GM12864 (cell line): Measurements from ENCODE around the gene USP3.
A peak's percentile ranks its signal among the peaks of the same experiment; 100 is the strongest.

Experiments
- DNase-seq: peaks from one replicate; pipeline ENCODE4 v3.0.0-alpha.2; 2011; ENCODE audit warnings: low read depth
- H3K4me3 ChIP-seq: 2 replicates; pipeline ENCODE4 v1.5.1; 2011; ENCODE audit warnings: mild to moderate bottlenecking, low read depth, low read length, control low read depth
- TF ChIP-seq, protein P1 (sequence below): IDR thresholded peaks from 2 replicates; pipeline ENCODE4 v1.5.1; 2011; ENCODE audit warnings: low read depth, mild to moderate bottlenecking, moderate library complexity, low read length, control low read depth, inconsistent platforms; ENCODE audit errors: missing control alignments

Gene USP3

DNA sequence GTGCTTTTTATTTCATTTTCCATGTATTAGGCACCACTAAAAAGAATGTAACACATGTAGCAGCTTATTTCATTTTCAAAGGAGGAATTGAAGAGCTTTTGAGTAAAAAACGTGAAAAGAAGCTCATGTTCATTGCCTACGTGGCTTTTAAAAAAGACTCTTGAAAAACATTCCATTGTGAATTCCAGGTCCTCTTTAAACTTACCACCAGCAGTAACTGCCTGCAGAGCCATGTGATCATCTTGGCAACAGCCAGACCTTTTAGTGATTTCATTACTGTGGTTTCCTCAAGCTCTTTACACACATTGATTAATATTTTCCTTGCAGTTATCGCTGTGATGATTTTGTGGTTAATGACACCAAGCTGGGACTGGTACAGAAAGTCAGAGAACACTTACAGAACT, 49.0 kb downstream of the USP3 start:
- no peak overlapping the region for H3K4me3 ChIP-seq
- DNase-seq: no peak

DNA sequence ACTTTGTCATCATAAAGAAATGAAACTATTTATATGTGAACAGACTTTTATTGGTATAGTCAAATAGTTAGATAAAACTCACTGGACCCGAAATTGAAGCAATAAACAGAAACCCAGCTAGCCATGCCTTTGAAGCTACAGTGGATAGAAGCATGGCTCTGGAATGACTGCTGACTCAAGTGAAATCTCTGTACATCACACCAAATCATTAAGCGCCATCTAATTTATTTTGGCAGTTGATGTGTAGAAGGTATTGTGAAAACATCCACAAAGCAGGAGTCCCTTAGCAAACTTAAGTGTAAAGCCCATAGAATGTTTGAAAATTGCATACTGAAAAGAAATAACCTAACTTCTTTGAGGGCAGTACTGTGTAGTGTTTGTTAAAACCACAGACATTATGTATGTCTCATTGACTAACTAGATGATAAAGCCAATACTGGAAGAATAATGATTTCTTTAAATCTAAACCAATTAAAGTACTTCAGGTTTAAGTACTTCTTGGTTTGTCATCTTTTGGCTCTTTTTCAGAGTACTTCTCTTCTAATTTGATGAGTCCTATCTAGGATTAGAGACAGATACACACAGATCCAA, 50.0 kb downstream of the USP3 start:
- no peak for DNase-seq
- no peak overlapping the region for H3K4me3 ChIP-seq
- TF ChIP-seq, protein P1, sequence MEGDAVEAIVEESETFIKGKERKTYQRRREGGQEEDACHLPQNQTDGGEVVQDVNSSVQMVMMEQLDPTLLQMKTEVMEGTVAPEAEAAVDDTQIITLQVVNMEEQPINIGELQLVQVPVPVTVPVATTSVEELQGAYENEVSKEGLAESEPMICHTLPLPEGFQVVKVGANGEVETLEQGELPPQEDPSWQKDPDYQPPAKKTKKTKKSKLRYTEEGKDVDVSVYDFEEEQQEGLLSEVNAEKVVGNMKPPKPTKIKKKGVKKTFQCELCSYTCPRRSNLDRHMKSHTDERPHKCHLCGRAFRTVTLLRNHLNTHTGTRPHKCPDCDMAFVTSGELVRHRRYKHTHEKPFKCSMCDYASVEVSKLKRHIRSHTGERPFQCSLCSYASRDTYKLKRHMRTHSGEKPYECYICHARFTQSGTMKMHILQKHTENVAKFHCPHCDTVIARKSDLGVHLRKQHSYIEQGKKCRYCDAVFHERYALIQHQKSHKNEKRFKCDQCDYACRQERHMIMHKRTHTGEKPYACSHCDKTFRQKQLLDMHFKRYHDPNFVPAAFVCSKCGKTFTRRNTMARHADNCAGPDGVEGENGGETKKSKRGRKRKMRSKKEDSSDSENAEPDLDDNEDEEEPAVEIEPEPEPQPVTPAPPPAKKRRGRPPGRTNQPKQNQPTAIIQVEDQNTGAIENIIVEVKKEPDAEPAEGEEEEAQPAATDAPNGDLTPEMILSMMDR: no peak

More for the DNA sequence above, 49.0 kb downstream of the USP3 start:
- TF ChIP-seq, protein P1: no peak

DNA sequence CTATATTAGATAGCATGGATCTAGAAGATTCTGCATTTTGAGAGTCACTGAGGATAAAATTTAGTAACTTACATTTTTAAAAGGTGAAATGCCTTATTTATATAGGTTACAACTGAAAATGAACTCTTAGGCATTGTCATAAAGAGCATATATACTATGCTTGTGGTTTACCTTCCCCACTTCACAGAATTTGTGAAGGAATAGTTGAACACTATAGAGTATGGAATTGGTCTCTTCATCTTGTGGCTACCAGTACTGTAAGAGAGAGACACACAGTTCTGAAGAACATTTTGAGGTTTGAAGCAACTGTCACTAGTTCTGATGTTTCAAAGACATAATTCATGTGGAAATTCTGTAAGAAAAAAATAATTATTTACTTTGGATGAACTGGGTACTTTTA, 51.1 kb downstream of the USP3 start:
- TF ChIP-seq, protein P1: no peak
- DNase-seq: no peak
- no peak overlapping the region for H3K4me3 ChIP-seq

DNA sequence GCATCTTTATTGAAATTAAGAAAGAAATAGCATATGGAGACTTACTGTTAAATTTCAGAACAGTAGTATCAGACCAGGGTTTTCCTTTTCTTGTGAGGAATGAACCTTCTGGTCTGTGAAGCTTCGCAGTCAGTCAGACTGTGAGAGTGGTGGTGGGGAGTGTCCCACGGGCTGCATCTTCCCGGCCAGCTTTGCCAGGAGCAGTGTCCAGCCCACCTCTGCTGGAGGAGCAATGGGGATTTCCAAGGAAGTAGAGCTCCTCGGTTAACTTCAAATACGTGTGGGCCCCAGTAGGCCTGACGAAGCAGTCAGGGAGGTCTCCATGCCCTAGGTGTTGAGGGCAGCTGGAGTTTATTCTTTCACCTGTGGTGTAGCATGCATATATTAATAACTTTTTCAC, 51.9 kb downstream of the USP3 start:
- TF ChIP-seq, protein P1: no peak
- H3K4me3 ChIP-seq: no peak overlapping the region
- DNase-seq: no peak

DNA sequence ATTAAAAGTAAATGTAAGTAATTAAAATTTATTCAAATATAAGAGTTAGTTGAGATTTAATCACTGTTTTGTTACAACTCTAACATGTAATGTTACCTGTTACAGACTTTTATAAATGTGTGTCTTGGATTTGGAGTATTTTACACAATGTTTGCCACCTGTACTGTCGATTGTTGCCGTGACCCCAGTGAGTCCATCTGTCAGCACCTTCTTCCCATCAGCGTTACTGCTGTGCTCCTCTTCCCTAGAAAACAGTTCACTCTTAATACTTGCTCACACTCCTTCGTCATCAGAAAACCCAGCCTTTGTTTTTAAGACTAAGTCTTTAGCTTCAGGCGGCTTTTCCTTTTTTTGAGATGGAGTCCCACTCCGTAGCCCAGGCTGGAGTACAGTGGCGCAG, 52.3 kb downstream of the USP3 start:
- no peak for DNase-seq
- TF ChIP-seq, protein P1: no peak
- no peak overlapping the region for H3K4me3 ChIP-seq

DNA sequence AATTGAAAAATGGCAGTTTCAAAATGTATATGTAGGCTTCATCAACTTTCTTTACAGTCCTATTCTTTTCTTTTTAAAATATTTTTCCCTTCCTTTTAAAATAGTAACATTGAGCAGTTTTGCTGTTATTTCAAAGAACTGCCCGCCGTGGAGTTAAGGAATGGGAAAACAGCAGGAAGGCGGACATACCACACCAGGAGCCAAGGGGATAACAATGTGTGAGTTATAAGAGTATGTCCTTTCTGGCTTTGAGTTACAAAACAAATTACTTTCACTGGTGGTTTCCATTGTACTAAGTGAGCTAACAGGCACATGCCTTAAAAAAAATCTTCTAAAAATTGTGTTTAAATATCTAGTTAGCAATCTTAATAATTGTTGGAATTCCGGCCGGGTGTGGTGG, 55.4 kb downstream of the USP3 start:
- no peak for DNase-seq
- H3K4me3 ChIP-seq: no peak overlapping the region
- TF ChIP-seq, protein P1: no peak

DNA sequence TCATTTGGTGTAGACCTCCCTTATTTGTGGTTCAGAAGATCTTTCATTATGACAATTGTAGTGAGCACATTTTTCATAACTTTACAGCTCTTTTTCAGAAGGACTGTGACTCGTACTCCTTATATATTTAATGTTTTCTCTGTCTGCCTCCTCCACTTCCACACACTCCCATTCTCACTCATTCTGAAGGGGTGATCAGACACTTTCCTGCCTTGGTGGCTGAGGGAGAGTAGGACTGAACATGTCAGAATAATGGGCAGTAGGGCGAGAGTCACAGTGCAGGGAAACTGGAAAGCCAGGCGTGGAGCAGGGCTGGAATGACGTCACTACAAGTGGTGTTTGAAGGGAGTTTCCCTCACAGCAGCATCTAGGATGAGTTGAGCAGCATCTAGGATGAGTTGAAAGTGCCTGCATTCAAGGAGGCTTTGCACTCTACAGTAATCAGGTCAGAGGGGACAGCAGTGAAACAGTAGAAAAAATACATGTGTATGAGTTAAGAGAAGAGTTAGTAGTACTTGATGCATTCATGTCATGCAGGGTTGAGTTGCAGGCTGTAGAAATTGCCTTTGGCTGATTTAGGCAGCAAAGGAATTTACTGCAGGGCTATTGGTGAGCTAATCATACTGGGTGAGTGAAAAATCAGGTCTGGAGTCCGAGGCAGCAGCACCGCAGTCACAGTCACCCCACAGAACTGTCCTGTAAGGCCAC, 56.5 kb downstream of the USP3 start:
- peak; percentile 26 for DNase-seq
- H3K4me3 ChIP-seq: no peak overlapping the region
- TF ChIP-seq, protein P1: no peak
